ENCODE data around the gene CEBPG.
A peak's percentile ranks its signal among the peaks of the same experiment; 100 is the strongest.

CEBPG gene

DNA sequence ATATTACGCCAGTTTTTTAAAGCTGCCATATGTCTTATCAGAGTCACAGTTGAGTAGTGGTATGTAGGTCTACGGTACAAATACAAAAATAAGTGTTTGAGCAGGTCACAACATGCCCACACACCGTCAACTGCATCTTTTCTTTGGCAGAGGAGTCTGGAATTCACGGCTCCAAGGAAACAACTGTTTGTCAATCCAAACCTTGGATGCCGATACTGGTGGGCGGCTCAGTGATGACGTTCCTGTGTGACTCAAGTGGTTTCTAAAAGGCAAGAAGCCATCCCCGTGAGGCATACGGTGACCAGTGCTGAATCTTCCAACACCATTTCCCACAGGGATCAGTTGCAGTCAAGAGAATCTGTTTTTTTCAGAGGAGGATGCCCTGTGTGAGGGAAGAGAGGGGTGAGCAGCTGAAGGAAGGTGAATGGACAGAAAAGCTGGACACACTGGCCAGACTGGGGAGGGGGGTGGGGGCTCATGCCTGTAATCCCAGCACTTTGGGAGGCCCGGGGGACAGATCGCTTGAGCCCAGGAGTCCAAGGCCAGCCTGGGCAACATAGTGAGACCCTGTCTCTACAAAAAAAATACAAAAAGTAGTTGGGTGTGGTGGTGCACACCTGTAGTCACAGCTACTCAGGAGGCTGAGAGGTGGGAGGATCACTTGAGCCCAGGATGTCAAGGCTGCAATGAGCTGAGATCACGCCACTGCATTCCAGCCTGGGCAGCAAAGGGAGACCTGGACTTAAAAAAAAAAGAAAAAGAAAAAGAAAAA is 22.8 kb upstream of the CEBPG start:
- DNase-seq = no peak

DNA sequence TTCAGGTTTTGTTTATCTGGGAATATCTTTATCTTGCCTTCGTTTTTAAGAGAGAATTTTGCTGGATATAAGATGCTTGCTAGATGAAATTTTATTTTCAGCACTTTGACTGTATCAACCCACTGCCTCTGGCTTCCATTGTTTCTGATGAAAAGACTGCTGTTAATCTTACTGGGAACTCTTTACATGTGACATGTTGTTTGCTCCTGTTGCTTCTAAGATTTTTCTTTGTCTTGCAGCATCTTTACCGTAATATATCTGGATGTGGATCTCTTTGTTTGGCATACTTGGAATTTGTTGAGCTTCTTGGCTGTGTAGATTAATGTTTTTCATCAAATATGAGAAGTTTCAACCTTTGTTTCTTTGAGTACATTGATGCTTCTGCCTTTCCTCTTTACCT is 18.0 kb upstream of the CEBPG start:
- DNase-seq = no peak

DNA sequence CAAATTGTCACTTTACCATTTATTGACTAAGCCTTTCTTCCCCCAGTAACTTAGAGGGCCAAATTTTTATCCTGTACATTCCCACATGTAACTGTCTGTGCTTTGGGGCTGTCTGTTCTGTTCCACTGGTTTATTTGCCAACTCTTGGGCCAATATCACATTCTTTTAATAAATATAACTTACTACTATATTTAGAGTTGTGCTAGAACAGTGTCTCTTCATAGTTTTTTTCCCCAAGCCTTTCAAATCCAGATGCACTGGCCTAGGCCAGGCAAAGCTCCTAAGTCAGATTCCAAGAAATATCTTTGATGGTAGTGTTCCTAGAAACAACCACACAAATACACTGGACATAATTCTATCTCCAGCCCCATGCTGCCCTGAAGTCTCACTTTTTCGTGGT is 16.0 kb upstream of the CEBPG start:
- DNase-seq = no peak

DNA sequence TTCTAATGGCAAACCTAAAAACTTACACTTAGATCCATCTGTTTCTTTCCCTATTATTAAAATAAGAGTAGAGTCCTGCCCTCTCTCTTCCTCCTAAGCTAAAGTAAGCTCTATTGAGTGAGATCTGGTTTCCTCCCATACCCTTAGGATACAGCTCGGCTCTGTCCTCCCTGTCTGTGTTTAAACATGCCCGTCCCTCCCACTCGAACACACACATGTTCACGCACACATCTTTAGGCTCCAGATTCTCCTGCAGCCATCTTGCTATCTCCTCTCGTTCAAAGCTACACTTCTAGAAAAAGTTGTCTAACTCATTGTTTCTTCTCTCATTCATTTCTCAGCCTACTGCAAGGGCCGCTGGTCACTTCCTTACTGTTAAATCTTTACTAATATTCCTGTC is 15.1 kb upstream of the CEBPG start:
- no peak for DNase-seq

DNA sequence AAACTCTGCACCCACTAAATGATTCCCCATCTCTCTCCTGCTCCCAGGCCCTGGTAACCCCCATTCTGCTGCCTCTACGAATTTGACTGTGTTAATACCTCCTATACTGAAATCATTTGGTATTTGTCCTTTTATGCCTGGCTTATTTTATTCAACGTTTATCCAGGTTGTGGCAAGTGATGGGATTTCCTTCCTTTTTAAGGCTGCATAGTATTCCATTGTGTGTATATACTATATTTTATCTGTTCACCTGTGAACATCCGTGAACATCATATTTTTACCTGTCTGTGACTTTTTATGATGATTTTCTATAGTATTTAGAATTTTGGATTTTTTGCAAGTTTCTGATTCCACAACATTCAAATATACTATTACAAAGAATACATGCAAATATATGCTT is 13.9 kb upstream of the CEBPG start:
- DNase-seq = no peak

DNA sequence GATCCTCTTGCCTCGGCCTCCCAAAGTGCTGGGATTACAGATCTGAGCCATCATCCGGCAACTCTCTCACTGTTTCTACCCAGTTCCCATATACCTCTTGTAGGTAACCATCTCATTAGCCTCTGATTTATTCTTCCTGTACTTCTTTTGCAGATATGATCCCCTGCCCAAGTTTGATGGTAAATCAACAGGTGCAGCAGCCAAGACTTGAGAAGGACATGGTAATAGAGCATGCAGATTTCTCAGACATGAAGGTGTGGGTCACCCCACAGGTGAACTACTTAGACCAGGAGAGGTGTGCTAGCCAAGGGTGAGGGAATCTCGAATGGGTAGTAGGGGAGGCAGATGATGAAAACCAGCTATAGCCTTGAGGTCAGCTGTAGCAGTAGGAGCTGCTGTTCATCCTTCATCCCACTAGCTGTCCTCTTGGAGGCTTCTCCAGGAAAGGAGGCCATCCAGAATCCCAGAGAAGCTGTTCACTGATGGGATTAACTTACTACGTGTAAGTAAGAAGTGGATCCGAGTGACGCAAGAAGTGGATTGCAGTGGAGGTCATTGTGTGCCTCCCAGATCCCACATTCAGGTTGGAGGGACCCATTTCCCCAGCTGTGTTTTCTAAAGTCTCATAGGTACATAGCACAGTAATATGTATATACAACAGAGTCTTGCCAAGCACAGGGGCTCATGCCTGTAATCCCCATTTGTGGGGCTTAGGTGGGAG is 10.8 kb upstream of the CEBPG start:
- no peak for DNase-seq

DNA sequence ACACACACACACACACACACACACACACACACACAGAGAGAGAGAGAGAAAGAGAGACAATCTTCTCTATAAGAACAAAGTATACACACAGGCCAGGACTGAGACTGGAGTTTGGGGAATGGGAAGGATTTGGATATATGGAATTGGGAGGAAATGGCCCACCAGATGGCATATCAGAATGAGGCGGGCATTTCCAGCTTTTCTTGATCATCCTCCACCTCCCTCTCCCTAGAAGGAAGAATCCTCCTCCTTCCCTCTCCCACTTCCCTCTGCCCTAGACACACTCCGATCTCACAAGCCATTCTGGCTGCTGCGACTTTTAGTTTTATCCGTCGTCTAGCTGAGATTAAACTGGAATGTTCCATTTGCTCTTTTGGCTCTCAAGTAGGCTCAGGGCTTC is 10.0 kb upstream of the CEBPG start:
- no peak for DNase-seq

DNA sequence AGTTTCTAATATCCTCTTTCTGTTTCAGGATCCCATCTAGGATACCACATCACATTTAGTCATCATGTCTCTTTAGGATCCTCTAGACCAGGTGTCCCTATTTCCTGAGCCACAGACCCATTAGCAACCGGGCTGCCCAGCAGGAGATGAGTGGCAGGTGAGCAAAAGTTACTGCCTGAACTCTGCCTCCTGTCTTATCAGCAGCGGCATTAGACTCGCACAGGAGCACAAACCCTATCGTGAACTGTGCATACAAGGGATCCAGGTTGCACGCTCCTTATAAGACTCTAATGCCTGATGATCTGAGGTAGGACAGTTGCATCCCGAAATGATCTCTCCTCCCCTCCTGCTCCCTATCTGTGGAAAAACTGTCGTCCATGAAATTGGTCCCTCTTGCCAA is 7.8 kb upstream of the CEBPG start:
- DNase-seq = no peak

DNA sequence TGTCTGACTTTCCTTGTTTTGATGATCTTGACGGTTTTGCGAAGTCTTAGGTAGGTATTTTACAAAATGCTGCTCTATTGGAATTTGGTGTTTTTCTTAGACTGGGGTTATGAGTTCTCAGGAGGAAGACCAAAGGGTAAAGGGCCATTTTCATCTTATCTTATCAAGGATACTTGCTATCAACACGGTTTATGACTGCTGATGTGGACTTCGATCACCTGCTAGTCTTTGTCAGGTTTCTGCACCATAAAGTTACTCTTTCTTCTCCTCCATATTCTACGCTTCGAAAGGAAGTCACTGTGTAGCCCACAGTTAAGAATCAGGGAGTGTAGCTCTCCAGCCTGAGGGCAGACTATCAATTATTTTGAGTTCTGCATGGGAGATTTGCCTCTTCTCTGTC is 7.4 kb upstream of the CEBPG start:
- no peak for DNase-seq

DNA sequence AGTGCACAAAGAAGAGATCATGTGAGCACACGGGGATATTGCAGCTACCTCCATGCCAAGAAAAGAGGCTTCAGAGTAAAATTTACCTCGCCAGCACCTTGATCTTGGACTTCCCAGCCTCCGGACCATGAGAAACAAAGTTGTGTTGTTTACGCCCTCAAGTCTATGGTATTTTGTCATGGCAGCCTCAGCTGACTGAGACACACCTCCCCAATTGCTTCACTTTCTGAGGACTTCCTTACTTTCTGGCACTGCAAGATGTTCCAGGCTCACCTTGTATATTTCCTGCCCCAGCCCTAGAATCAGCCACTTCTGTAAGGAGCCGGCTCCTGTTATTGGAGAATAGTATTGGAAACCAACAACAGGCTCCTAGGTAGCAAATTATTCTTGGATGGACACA is 6.6 kb upstream of the CEBPG start:
- DNase-seq = no peak

DNA sequence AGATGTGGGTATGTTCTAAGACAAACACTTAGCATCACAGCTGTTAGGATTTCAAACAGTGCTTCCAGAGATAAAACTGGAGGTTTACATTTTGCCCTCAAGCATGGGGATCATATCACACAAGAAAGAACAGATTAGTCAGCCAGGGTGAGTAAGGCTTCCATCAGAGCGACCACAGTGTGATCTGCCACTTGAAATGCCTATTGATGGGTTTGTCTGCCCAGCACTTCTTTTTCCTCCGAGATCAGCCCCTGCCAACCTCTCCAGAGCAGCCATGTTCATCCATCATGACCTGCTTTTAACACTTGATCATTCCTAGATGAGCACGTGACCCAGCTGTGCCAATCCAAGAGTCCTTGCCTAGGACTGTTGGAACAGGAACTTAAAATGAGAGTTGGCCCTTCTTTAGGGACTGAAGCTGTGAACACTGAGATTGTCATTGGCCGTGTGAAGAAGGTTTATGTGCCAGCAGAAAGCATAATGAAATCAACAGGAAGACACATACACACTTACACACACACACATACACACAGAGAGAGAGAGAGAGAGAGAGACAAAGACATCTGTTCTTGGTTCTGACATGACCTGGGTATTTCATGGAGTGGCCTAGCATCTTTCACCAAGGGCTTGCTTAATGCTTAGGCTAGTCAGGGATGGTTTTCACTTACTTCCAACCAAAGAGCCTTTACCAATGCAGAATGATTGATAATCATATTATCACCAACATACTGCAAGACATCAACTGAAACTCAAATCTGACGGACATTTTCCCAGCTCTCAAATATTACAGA is 5.2 kb upstream of the CEBPG start:
- DNase-seq = peak; percentile 30

DNA sequence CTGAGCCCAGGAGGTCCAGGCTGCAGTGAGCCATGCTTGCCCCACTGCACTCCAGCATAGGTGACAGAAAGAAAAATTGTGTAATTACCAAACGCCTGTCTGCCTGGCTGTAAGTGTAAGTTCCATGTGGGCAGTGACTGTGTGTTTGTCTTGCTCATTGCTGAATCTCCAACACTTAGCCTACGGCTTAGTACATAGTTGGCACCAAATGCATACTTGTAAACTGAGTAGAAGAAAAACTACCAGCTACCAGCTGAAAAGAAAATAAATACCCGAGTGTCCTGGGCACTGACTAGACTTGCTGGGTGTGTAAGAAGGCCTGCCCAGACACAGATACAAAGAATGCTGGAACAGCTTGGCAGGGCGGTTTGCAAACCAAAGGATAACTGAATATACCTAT is 2.7 kb upstream of the CEBPG start:
- DNase-seq = no peak

DNA sequence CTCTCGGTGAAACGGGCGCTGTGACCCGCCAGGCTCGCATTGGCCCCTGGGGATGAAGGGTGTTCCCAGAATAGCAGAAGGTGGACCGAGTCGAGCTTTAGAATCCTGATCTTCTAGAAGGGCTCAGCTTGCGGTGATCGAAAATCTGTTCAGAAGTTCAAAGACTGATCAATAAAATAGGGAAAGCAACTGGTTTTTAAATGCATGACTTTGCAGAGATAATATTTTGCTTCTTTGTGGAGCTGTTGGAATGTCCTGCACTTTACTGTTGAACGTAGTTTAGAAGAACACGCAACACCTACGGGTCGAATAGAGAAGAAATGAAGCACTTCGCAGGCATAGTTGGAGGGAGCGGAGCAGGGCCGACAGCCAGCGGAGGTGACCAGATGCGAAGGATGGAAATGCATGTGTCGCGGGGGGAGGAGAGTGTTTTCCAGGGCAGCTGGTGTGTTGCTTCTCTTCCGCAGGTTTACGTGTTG is 766 bp downstream of the CEBPG start:
- peak; percentile 30 for DNase-seq

DNA sequence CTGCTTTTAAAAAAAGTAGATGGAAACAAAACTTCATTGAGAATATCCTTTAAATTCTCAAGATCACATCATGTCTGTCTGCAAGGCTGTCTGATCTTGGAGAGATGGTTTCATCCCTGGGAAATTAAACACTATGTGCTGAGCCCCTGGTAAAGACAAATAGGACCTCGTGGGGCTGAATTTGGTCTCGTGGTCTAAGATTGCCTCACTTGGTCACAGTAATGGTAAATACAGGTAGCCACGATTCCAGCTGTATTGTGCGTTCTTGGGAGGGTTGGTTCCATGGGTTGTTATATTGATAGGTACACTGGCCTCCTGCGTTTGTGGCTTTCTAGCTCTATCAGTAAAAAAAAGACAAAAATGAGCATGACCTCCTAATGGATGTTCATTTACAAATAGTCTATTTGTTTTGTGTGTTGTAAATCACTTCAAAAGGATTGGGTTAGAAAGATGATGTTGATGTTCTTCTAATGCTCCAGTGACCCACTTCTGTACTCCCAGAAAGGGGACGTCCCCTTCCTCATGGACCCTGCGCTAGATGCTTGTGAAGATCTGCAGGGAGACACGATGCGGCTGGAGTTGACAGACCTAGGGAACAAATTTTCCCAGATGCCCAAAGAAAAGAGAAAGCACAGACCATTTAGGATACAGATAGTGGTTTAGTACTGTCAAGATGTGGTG is 1.8 kb downstream of the CEBPG start:
- DNase-seq = no peak

DNA sequence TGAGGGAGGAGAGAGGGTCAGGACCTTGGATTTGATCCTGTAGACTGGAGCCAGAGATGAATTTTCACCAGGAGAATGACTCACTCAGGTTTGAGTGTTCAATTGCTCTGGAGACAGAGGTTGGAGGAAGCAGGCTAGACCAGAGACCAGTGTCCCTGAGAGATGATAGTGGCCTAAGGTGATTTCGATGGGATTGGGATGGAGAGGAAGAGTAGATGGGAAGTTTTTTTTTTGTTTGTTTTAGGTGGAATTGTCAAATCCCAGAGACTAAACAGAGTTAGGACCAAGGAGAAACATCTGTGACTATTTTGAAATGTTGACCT is 2.3 kb downstream of the CEBPG start:
- peak; percentile 29 for DNase-seq

DNA sequence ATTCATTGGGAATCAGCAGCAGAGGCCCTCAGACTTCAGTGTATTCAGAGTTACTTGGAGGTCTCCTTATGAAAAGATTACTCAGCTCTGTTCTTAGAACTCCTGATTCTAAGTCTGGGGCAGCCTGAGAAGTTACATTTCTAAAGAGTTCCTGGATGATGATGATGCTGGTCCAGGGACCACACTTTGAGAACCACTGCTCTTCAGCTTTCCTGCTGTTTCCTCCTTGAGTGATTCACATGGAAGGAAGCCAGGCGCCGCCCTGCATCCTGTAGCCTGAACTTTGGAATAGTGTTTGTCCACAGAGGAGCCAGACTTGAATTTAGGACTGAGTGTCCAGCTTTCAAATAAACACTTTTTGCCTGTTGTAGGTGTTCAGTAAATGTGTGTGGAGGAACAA is 2.9 kb downstream of the CEBPG start:
- peak; percentile 92 for DNase-seq

DNA sequence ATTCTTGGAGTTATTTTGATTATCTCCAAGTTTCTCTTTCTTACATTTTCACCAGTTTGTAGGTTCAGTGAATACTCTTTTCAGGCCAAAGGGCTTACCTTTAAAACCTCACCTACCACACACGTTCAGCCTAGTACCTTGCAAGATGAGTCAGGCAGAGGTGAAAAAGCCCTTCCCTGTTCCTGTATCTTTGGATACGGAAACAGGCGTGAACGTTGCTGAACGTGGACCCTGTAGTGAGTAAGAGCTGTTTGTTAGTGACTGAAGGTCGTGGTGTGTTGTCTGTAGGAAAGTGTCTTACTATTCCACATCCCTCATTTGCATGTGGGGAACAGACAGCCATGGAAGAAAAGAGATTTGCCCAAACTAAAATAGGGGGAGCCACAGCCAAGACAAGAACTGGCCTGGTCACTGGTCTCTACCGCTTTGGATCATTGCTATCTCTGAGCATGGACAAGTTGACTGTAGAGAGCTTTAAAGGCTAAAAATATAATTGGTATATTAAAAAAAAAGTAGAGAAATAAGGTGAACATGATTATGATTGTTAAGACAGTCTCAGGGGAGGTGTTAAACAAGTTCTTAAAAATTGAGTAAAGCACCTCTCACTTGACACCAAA is 3.5 kb downstream of the CEBPG start:
- DNase-seq = no peak

DNA sequence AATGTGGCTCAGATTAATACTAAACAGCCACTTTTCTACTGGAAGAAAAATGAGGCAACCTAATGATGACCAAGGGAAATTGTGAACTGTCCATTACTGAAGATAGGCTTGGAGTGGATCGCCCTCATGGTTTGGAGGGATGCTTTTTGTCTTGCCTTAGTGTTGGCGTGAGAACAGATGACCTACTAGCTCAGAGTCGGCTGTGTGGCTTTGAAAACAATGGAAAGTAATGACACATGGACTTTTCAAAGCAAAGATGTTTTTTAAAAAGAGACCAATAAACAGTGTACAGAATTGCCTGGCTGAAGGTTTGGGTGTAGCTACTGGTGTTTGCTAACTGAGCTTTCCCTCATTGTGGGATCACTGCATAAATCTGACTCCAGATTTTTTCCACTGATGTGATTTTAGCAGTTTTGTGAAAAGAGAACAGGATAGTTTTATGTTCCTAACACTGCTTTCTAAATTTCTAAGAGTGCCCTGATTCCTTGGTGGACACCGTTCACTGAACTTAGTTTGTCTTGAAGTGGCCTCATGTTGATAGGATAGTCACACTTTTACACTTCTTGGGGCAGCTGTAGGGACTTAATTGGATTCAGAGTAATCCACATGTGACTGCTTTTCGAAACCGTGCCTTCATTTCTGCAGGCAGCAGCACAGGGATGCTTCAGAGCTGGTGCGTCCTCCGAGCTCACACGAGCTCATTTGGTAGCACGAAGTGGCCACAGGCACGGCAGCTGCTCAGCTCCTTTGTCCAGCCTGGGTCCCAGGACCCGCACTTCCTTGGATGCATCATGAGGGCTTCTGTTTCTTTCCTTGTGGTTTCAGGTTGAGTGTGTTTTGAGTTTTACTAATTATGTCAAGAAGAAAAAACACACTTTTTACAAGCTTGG is 4.3 kb downstream of the CEBPG start:
- peak; percentile 33 for DNase-seq

DNA sequence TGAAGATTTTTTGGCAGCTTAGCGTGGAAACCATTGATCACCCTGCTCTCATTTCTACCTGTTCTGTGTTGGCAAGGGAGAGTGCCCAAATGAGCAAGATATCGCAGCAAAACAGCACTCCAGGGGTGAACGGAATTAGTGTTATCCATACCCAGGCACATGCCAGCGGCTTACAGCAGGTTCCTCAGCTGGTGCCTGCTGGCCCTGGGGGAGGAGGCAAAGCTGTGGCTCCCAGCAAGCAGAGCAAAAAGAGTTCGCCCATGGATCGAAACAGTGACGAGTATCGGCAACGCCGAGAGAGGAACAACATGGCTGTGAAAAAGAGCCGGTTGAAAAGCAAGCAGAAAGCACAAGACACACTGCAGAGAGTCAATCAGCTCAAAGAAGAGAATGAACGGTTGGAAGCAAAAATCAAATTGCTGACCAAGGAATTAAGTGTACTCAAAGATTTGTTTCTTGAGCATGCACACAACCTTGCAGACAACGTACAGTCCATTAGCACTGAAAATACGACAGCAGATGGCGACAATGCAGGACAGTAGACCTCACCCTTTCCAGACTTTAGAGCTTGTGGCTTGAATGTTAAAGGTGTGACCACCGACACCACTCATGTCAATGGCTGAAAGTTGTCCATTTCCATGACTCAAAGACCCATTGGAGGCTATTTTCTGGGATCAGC is 5.8 kb downstream of the CEBPG start:
- no peak for DNase-seq

DNA sequence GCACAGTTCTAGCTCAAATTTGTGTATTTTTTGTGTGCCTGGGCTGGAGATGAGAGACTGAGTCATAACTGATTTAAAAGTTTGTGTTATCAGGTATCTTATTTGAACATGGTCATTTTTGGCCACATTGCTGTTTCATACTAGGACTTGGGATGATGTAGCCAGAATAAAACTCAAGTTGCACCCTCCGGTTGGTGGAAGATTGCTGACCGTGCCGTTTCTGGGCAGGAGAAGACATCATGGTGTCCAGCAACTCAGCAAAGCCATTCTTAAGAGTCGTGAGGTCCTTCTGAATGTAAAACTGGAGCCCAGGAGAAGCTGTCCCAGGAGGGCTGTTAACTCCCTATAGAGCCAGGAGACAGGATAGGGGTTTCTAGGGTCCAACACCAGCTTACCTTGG is 7.6 kb downstream of the CEBPG start:
- DNase-seq = no peak

DNA sequence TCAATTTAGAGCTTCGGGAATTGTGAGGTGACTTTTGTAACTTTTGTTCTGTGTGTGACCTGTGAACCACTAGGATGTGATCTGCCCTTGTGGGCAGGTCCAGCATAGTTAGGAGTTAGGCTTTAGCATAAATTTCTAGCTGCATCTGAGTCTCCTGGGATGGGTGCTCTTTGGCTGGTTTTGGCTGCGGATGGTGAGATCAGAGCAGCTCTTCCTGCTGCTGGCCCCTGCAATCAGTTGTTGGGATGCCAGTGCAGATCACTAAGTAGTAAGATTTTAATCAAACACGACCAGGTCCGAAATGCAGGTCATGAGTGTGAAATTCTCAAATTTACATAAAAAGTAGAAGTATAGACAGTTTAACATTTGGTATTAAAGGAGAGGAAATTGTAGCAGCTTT is 8.5 kb downstream of the CEBPG start:
- no peak for DNase-seq

Measured in fibroblast of skin of back (primary cell).